GM18498 (cell line): Measurements from ENCODE around the gene TUBB4B.

Source experiments
- ATAC-seq: cut with Tn5 transposase; IDR thresholded peaks from one replicate; pipeline ENCODE4 v1.9.1; 2021; ENCODE audit warnings: mild to moderate bottlenecking, moderate library complexity; ENCODE audit not compliant: unreplicated experiment

TUBB4B gene

DNA sequence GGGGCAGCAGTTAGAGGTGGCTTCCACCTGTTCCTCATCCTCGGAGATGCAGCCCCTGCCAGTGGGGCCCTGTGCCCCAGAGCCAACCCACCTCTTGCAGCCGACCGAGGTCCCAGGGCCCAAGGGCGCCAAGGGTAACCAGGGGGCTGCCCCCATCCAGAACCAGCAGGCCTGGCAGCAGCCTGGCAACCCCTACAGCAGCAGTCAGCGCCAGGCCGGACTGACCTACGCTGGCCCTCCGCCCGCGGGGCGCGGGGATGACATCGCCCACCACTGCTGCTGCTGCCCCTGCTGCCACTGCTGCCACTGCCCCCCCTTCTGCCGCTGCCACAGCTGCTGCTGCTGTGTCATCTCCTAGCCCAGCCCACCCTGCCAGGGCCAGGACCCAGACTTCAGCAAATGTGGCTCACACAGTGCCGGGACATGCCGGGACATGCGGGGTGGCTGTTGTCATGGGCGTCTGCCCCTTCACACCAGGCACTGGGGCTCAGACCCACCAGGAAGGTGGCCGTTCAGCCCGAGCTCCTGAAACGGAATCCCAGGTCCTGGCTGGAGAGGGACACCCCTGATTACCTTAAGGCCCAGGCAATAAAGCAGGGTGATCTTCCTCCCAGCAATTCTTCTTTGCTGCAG, 15.3 kb upstream of the TUBB4B start:
- no peak for ATAC-seq

- no peak for ATAC-seq
Measured at GRCh38 chr9:137226338-137227053, 14.6 kb upstream of the TUBB4B start.

GRCh38 chr9:137227054-137227852, 13.8 kb upstream of the TUBB4B start, which contains the start of gene RNF224:
Gene RNF224, plus strand, starts transcription at chr9:137227502. Its CDS starts 834 bp downstream, at chr9:137228336.
- no peak for ATAC-seq

GRCh38 chr9:137227853-137228505, 13.1 kb upstream of the TUBB4B start:
- no peak for ATAC-seq

DNA sequence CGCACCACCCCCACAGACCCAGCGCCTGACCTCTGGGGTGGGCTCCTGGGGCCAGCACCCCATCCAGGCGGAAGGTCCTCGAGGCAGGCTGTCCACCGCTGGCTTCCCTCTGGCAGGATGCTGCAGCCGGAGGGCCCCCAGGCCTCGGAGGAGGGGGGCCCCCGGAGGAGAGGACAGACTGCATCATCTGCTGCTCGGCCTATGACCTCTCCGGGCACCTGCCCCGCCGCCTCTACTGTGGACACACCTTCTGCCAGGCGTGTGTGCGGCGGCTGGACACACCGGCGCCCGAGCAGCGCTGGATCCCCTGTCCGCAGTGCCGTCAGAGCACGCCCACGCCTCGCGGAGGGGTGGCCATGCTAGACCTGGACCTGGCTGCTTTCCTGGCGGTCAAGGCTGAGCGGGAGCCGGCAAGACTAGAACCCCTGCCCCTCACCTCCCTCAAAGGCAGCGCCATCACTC, 12.6 kb upstream of the TUBB4B start:
- no peak for ATAC-seq

- no peak for ATAC-seq
Measured at GRCh38 chr9:137228968-137229896, 11.9 kb upstream of the TUBB4B start.

- no peak for ATAC-seq
Measured at GRCh38 chr9:137229903-137230704, 11.0 kb upstream of the TUBB4B start.

DNA sequence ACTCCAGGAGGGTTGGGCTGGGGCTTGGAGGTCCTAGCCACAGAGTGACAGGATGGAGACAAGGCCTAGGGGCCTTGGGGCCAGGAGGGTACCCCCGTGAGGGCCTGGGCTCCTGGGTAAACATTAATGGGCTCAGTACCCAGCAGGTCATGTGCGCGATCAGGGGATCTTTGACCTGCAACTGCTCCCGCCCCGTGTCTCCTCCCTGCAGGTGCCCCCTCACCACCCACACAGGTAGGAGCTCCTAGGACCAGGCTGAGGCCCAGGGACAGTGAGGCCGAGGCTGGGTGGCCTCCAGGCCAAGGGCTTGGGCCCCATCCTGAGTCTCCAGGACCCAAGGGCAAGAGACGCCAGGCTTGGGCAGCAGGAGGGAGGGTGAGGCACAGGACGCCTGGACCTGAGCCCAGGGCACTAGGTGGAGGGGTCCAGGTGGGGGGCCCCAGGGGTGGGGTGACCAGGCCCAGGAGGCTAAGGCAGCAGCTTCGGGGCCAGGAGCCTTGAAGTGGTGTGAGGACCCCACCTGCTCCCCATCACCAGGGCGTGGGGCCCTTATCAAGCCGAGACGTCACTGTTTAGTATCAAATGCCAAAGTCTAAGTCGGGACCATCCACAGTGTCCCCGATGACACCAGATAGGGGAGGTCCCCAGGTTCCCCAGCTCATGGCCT, 10.2 kb upstream of the TUBB4B start, which contains the start of gene SLC34A3:
Gene SLC34A3, plus strand, starts transcription at position 197 of the 667 bp plus-strand sequence. CDS start 802 bp downstream, outside the sequence.
- ATAC-seq = no peak

GRCh38 chr9:137231372-137232039, 9.6 kb upstream of the TUBB4B start:
- no peak for ATAC-seq

DNA sequence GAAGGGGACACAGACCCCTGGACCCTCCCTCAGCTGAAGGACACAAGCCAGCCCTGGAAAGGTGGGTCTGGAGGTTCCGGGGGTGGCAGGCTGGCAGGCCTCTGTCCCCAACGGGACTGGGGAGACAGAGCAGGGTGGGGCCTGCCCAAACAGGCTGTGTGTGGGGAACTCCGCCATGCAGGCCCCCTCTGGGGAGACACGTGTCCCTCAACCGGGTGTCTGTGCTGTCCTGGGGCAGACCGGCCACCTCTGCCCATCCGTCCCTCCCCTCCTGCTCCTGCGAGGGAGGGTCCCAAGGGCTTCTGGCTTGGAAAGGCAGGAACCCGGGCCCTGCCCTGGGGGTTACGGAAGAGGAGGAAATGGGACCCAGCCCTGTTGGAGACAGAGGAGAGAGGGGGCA, 9.0 kb upstream of the TUBB4B start:
- ATAC-seq = no peak

DNA sequence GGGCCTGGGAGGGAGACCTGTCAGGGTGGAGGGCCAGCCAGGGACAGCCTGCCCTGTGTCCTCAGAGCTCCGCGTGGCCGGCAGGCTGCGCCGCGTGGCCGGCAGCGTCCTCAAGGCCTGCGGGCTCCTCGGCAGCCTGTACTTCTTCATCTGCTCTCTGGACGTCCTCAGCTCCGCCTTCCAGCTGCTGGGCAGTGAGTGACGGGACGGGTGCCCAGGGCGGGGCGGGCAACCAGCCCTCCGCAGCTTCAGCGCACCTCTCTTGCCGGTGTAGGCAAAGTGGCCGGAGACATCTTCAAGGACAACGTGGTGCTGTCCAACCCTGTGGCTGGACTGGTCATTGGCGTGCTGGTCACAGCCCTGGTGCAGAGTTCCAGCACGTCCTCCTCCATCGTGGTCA, 8.6 kb upstream of the TUBB4B start:
- no peak for ATAC-seq

DNA sequence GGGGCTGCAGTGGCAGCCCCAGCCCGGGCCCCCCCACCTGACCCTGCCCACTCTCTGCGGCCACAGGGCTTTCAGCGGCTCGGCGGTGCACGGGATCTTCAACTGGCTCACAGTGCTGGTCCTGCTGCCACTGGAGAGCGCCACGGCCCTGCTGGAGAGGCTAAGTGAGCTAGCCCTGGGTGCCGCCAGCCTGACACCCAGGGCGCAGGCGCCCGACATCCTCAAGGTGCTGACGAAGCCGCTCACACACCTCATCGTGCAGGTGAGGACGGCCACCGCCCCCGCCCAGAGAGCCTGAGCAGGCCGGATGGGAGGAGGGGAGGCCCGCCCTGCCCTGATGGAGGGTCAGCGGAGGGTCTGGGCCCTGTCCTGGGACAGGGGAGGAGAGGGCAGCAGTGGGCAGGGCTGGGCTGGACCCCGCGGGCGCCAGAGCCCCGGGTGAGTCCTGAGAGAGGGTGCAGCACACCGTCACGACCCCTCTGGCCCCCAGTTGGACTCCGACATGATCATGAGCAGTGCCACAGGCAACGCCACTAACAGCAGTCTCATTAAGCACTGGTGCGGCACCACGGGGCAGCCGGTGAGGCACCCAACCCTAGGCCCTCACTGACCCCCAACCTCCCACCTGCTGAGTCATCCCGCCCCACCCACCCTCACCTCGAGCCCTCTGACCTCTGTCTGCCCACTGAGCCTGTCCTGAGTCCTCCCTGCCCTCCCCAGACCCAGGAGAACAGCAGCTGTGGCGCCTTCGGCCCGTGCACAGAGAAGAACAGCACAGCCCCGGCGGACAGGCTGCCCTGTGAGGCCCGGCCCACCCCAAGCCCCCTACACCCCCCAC, 7.7 kb upstream of the TUBB4B start:
- no peak for ATAC-seq

DNA sequence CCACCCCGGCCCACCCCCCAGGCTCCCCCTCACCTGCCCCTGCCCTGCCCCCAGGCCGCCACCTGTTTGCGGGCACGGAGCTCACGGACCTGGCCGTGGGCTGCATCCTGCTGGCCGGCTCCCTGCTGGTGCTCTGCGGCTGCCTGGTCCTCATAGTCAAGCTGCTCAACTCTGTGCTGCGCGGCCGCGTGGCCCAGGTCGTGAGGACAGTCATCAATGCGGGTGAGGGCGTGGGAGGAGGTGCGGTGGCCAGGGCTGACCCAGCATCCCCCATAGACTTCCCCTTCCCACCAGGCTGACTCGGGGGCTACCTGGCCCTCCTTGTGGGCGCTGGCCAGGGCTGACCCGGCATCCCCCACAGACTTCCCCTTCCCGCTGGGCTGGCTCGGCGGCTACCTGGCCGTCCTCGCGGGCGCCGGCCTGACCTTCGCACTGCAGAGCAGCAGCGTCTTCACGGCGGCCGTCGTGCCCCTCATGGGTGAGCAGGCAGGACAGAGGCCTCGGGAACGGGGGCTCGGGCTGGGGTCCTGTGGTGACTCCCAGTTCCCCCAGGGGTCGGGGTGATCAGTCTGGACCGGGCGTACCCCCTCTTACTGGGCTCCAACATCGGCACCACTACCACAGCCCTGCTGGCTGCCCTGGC, 6.9 kb upstream of the TUBB4B start:
- no peak for ATAC-seq

DNA sequence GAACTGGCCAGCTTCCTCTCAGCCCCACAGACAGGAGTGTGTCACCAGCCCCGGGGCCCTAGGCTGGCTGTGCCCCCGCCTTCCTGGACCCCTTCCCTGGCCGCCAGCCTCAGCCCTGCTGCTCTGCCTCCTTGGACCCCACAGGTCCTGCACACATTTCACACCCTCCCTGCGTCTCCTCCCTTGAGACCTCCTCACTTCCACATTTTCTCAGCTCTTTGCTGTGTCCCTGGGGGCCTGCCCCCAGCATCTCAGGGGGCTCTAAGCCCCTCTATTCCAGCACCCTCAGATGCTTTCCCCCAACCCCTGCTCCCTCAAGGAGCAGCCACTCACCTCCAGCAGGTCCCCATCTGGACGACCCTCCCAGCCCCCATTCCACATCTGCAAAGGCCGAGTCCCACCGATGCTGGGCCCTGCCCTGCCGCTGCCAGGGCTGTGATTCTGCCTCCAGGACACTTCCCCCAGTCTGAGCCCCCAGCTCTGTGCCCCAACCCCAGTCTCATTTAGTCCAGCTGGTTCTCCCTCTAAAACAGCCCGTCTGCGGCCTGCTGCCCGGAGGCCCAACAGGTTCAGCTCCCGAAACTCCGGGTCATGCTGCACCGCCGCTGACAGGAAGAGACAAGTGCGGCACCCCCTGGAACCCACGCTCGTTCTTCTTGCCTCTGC, 6.2 kb upstream of the TUBB4B start:
- ATAC-seq = no peak

DNA sequence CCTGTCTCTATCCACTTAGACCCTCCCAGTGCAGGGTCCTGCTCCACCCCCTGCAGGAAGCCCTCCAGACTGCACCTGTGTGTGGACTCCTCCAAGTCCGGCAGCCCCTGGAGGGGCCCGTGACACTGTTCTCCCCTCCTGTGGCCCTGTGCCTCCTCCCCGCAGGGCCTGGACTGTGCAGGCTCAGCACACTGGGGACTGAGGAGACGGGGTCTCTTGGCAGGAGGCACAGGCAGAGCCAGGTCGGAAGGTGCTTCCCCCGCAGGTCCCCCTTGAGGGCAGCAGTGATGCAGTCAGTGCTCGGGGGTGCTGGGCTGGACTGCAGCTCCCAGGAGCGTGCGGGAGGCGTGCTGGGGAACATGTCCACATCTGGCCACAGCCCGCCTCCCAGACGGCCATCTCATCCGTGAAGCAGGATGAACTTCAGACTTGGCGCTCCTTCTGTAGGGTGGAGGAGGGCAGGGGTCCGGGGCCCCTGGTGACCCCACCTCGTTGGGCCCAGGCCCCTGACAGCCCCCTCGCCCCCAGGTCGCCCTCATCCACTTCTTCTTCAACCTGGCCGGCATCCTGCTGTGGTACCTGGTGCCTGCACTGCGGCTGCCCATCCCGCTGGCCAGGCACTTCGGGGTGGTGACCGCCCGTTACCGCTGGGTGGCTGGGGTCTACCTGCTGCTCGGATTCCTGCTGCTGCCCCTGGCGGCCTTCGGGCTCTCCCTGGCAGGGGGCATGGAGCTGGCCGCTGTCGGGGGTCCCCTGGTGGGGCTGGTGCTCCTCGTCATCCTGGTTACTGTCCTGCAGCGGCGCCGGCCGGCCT, 5.5 kb upstream of the TUBB4B start:
- no peak for ATAC-seq
